WI38 (cell line): Measurements from ENCODE around the gene SNX17.

Experiments used
- H3K4me3 ChIP-seq: 2 replicates; pipeline ENCODE4 v1.5.1; 2011; ENCODE audit warnings: low read depth, mild to moderate bottlenecking, control low read depth, low read length
- TF ChIP-seq, protein P1 (sequence below): IDR thresholded peaks from 2 replicates; pipeline ENCODE4 v1.5.1; 2012; ENCODE audit warnings: low read depth, mild to moderate bottlenecking, control low read depth, low read length

Gene SNX17, protein sequence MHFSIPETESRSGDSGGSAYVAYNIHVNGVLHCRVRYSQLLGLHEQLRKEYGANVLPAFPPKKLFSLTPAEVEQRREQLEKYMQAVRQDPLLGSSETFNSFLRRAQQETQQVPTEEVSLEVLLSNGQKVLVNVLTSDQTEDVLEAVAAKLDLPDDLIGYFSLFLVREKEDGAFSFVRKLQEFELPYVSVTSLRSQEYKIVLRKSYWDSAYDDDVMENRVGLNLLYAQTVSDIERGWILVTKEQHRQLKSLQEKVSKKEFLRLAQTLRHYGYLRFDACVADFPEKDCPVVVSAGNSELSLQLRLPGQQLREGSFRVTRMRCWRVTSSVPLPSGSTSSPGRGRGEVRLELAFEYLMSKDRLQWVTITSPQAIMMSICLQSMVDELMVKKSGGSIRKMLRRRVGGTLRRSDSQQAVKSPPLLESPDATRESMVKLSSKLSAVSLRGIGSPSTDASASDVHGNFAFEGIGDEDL

DNA sequence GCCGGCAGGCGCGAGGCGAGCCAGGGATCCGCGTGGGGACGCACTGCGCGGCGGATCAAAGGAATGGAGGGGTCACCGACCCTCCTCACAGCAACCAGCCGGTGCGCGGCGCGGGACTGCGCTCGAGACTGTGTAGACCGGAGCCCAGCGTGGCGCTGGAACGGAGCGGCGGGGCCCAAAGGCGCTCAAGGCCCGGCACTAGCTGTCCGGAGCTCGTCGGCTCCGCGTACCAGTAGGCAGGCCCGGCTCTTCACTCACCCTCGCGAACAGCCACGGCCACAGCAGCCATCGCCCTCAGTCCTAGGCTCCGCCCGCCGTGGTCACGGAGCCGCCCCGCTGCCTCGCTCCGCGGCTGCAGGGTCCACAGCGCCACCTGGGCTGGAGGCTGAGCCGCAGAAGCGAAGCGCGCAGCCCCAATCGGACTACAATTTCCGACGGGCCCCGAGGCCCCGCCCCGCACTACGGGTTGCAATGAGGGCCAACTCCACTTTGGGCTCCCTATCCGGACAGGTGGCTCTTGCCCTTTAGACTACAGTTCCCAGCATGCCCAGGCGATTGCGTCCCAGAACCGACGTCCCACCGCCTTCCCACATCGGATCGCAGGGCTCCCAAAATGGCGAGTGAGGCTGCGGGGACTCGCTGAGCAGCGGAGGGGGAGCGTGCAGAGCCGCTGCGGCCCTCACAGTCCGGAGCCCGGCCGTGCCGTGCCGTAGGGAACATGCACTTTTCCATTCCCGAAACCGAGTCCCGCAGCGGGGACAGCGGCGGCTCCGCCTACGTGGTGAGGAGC lies at the start of gene SNX17, which contains the start of gene EIF2B4:
Gene SNX17 (plus strand): TSS at position 591 of the 790 bp plus-strand sequence. CDS start 128 bp downstream, at position 719.
Gene EIF2B4 (minus strand): TSS at position 313 of the 790 bp plus-strand sequence. CDS start 24 bp downstream, at position 289.
- TF ChIP-seq, protein P1, sequence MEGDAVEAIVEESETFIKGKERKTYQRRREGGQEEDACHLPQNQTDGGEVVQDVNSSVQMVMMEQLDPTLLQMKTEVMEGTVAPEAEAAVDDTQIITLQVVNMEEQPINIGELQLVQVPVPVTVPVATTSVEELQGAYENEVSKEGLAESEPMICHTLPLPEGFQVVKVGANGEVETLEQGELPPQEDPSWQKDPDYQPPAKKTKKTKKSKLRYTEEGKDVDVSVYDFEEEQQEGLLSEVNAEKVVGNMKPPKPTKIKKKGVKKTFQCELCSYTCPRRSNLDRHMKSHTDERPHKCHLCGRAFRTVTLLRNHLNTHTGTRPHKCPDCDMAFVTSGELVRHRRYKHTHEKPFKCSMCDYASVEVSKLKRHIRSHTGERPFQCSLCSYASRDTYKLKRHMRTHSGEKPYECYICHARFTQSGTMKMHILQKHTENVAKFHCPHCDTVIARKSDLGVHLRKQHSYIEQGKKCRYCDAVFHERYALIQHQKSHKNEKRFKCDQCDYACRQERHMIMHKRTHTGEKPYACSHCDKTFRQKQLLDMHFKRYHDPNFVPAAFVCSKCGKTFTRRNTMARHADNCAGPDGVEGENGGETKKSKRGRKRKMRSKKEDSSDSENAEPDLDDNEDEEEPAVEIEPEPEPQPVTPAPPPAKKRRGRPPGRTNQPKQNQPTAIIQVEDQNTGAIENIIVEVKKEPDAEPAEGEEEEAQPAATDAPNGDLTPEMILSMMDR: peak; percentile 62

DNA sequence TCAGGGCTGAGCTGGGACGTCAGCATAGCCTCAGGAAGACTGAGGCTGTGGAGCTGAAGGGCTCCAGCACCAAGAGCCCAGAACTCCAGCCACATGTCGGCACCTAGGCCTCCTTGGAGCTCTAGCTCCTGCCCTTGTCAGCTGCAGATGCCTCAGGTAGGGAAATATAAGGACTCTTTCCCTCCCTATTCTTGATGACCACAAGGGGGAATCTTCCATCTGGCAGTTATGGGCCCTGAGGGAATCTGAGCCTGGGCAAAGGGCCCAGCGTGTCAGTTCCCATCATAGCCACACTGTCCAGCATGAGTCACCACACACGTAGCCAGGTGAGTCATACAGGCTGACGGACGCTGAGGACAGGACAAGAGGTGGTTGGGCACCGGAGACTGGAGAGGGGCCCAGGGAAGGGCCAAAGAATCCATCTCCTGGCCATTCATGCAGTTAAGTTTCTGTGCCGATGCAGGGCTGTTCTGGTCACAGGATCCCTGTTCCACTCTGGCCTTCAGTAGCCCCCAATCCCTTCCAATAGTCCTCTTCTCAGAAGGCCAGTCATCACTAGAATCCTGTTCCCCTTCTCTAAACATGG lies 49.4 kb upstream of the SNX17 start:
- TF ChIP-seq, protein P1: peak; percentile 59
- H3K4me3 ChIP-seq: peak overlapping the region; percentile 31; the same call in 1 of the 2 replicates

More for the DNA sequence above, at the start of gene SNX17, which contains the start of gene EIF2B4:
- peak within 1 kb of the TSS; percentile 94 for H3K4me3 ChIP-seq

GRCh38 chr2:27322301-27322765 lies 48.1 kb upstream of the SNX17 start:
- TF ChIP-seq, protein P1: no peak
- peak overlapping the region; percentile 85 for H3K4me3 ChIP-seq

DNA sequence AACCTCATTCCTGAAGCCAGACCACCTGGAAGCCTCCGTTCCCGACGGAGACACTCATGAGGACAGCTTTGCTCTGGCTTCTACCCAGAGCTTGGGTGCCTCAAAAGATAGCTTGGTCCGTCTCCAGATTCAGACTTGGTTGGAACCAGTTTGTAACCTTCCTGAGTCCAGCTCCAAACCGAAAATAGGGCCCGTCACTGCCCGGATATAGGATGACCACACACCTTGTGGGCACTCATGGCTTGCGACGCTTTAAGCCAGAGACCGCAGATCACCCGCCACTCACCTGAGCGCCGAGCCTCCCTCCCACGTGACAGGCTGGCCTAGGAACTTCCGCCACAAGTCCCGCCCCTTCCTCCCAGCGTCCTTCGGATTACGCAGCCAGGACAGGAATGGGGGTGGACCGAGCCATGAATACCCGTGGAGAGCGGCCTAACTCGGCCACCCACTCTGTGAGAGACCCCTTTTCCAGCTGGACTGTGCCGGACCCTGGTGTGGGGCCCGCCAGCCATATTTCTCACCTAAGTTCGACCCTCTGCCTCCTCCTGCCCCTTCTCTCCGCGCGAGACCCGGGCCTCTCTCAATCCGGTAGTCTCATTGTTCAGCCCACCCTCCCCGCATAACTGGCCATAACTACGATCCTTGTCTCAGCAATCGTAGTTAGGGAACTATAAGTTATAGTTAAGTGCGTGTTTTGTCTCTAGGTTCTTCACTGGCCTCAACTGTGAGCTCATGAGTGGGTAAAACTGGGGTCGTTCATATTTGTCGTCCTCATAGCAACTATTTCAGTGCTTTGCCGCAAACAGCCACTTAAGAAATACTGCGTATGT lies 47.4 kb upstream of the SNX17 start, which contains the start of gene MPV17:
Gene MPV17 (minus strand): TSS at position 332 of the 830 bp plus-strand sequence. CDS start 580 bp downstream, outside the sequence.
- TF ChIP-seq, protein P1: no peak
- H3K4me3 ChIP-seq: peak within 1 kb of the TSS; percentile 85

DNA sequence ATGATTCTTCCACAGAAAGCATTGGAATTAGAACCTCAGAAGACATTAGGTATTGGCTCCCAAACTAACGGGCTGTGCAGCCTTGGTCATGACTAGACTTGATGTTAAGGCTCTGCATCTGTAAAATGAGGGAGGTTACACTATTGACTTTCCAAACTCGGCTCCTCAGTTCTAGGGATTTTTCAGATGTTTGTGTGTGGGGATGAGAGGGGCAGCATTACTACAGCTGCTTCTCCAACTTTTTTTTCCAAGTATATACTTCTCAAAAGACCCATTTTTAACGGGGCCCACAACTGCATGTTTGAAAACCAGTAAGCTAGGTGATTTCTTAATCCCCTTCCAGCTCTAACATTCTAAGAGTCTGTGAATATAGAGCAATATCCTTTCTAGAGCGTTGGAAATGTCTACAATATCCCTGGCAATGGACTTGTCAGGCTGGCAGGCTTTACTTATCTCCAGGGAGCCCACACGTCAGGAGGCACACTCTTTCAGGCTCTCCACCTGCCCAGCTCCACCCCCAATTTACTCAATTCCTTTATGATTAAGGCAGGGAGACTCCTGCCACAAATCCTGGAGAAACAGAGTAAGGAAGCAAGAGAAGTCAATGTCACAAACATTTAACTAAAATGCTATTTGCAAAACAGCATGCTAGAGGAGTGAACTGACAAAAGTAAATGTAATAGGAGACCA lies 46.7 kb upstream of the SNX17 start:
- TF ChIP-seq, protein P1: no peak
- peak overlapping the region; percentile 85 for H3K4me3 ChIP-seq

- H3K4me3 ChIP-seq: no peak overlapping the region
Observed at GRCh38 chr2:27324720-27325119, 45.7 kb upstream of the SNX17 start.

More at GRCh38 chr2:27324720-27325119, 45.7 kb upstream of the SNX17 start:
- TF ChIP-seq, protein P1: no peak
